PC-3 (cell line): ENCODE results near the gene HES1.

ENCODE experiments used
- CTCF ChIP-seq: fragments of 300-600 bp; sonication (generic); conservative IDR thresholded peaks from 2 replicates; pipeline ENCODE4 v1.5.1; 2017; ENCODE audit warnings: antibody characterized with exemption, low read depth, mild to moderate bottlenecking, low read length
- EZH2 ChIP-seq: fragments of 300-600 bp; sonication (generic); IDR thresholded peaks from one replicate; pipeline ENCODE4 v1.6.1; 2017; ENCODE audit warnings: antibody characterized with exemption, mild to moderate bottlenecking, low read length; ENCODE audit not compliant: unreplicated experiment
- EZH2phosphoT487 ChIP-seq: fragments of 300-600 bp; sonication (generic); IDR thresholded peaks from 2 replicates; pipeline ENCODE4 v1.6.1; 2018; ENCODE audit warnings: mild to moderate bottlenecking, antibody characterized with exemption, low read length, borderline replicate concordance

- TF ChIP-seq CTCF: no peak
- TF ChIP-seq EZH2: no peak
- TF ChIP-seq EZH2phosphoT487: no peak
Observed at GRCh38 chr3:194184801-194185200, 48.9 kb downstream of the HES1 start.
